ENCODE measurements around the gene RAB8A. TPM values are rescaled to one million over a fixed set of nuclear protein-coding genes. Genes with fewer than 3 reads are reported as not detected.

The RAB8A gene
- total and polyA plus RNA-seq, 2 experiments from 2014 or later, result 53.1 to 59.5 TPM

DNA sequence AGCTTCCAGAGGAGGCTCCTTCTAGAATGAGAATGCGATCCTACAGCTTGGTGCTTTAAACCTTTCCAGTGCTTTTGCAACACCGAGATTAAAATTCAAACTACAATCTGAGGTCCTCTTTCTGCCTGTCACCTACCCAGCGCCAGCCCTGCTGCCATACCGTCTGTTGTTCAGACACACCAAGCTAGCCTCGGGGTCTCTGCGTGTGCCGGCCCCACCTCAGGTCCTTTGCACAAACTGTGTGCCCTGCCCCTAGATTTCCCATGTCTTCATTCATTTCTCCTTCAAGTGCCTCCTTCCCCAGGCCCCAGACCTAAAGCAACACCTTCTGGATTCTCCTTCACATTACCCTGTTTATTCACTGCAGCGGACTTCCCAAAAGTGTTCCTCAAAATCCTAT, 42.9 kb downstream of the RAB8A start:
- Mint-ChIP-seq H3K4me3 (no peak overlapping the region), H3K9me3 (peaks cover 2% of the 10 kb centered on the region; the same call in 1 of the 3 replicates), H3K4me1 (no peaks in the 10 kb centered on the region), H3K27ac (no peak overlapping the region), H3K27me3 (ENCODE audit: insufficient read depth, low read depth, poor library complexity) (peaks cover 11% of the 10 kb centered on the region), H3K36me3 (ENCODE audit: low read depth) (no peaks in the 10 kb centered on the region; the same call in 2 of the 3 replicates)
- no peaks in the 10 kb centered on the region for H3K9me2 ChIP-seq (ENCODE audit: insufficient read depth)
- H3K79me2 ChIP-seq (replicated peaks; ENCODE audit: insufficient read depth), result no peaks in the 10 kb centered on the region
- H4K20me1 ChIP-seq (replicated peaks; ENCODE audit: insufficient read depth), result no peaks in the 10 kb centered on the region
- ATAC-seq (no peak), DNase-seq (ENCODE audit: low spot score) (no peak)
- no peaks in the 10 kb centered on the region for H3F3A ChIP-seq (replicated peaks; ENCODE audit: low read depth)
- no peak overlapping the region for H2AFZ ChIP-seq
- H3K27ac ChIP-seq (ENCODE audit: low read depth), result no peak overlapping the region
- no peaks in the 10 kb centered on the region for H3K4me1 ChIP-seq (ENCODE audit: insufficient read depth)
- no peak overlapping the region for H3K4me3 ChIP-seq
- no peaks in the 10 kb centered on the region for H3K36me3 ChIP-seq (ENCODE audit: insufficient read depth)
- no peaks in the 10 kb centered on the region for H3K27me3 ChIP-seq (ENCODE audit: insufficient read depth)
- no peak overlapping the region for H3K4me2 ChIP-seq
- TF ChIP-seq, protein P1, sequence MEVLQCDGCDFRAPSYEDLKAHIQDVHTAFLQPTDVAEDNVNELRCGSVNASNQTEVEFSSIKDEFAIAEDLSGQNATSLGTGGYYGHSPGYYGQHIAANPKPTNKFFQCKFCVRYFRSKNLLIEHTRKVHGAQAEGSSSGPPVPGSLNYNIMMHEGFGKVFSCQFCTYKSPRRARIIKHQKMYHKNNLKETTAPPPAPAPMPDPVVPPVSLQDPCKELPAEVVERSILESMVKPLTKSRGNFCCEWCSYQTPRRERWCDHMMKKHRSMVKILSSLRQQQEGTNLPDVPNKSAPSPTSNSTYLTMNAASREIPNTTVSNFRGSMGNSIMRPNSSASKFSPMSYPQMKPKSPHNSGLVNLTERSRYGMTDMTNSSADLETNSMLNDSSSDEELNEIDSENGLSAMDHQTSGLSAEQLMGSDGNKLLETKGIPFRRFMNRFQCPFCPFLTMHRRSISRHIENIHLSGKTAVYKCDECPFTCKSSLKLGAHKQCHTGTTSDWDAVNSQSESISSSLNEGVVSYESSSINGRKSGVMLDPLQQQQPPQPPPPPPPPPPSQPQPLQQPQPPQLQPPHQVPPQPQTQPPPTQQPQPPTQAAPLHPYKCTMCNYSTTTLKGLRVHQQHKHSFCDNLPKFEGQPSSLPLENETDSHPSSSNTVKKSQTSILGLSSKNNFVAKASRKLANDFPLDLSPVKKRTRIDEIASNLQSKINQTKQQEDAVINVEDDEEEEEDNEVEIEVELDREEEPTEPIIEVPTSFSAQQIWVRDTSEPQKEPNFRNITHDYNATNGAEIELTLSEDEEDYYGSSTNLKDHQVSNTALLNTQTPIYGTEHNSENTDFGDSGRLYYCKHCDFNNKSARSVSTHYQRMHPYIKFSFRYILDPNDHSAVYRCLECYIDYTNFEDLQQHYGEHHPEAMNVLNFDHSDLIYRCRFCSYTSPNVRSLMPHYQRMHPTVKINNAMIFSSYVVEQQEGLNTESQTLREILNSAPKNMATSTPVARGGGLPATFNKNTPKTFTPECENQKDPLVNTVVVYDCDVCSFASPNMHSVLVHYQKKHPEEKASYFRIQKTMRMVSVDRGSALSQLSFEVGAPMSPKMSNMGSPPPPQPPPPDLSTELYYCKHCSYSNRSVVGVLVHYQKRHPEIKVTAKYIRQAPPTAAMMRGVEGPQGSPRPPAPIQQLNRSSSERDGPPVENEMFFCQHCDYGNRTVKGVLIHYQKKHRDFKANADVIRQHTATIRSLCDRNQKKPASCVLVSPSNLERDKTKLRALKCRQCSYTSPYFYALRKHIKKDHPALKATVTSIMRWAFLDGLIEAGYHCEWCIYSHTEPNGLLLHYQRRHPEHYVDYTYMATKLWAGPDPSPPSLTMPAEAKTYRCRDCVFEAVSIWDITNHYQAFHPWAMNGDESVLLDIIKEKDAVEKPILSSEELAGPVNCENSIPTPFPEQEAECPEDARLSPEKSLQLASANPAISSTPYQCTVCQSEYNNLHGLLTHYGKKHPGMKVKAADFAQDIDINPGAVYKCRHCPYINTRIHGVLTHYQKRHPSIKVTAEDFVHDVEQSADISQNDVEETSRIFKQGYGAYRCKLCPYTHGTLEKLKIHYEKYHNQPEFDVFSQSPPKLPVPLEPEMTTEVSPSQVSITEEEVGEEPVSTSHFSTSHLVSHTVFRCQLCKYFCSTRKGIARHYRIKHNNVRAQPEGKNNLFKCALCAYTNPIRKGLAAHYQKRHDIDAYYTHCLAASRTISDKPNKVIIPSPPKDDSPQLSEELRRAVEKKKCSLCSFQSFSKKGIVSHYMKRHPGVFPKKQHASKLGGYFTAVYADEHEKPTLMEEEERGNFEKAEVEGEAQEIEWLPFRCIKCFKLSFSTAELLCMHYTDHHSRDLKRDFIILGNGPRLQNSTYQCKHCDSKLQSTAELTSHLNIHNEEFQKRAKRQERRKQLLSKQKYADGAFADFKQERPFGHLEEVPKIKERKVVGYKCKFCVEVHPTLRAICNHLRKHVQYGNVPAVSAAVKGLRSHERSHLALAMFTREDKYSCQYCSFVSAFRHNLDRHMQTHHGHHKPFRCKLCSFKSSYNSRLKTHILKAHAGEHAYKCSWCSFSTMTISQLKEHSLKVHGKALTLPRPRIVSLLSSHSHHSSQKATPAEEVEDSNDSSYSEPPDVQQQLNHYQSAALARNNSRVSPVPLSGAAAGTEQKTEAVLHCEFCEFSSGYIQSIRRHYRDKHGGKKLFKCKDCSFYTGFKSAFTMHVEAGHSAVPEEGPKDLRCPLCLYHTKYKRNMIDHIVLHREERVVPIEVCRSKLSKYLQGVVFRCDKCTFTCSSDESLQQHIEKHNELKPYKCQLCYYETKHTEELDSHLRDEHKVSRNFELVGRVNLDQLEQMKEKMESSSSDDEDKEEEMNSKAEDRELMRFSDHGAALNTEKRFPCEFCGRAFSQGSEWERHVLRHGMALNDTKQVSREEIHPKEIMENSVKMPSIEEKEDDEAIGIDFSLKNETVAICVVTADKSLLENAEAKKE (CRISPR knock-in tag; IDR thresholded peaks at IDR 0.05), result no peak
- no peak for TF ChIP-seq ZNF331 (CRISPR knock-in tag; IDR thresholded peaks at IDR 0.05; ENCODE audit: low read depth)
- TF ChIP-seq, protein P2, sequence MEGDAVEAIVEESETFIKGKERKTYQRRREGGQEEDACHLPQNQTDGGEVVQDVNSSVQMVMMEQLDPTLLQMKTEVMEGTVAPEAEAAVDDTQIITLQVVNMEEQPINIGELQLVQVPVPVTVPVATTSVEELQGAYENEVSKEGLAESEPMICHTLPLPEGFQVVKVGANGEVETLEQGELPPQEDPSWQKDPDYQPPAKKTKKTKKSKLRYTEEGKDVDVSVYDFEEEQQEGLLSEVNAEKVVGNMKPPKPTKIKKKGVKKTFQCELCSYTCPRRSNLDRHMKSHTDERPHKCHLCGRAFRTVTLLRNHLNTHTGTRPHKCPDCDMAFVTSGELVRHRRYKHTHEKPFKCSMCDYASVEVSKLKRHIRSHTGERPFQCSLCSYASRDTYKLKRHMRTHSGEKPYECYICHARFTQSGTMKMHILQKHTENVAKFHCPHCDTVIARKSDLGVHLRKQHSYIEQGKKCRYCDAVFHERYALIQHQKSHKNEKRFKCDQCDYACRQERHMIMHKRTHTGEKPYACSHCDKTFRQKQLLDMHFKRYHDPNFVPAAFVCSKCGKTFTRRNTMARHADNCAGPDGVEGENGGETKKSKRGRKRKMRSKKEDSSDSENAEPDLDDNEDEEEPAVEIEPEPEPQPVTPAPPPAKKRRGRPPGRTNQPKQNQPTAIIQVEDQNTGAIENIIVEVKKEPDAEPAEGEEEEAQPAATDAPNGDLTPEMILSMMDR (conservative IDR thresholded peaks at IDR 0.05; ENCODE audit: low read depth in 2 of 2), result no peak
- no peak for TF ChIP-seq EZH2 (IDR thresholded peaks at IDR 0.05; ENCODE audit: low read depth, unreplicated experiment)
- TF ChIP-seq CREB1 (CRISPR knock-in tag; IDR thresholded peaks at IDR 0.05; ENCODE audit: low read depth), result no peak
- TF ChIP-seq EZH2phosphoT487 (IDR thresholded peaks at IDR 0.05; ENCODE audit: unreplicated experiment), result no peak
- no peak for TF ChIP-seq JUNB (IDR thresholded peaks at IDR 0.05; ENCODE audit: unreplicated experiment)
- no peak for TF ChIP-seq NANOG (IDR thresholded peaks at IDR 0.05; ENCODE audit: borderline replicate concordance)
- no peak for TF ChIP-seq POLR2AphosphoS5 (IDR thresholded peaks at IDR 0.05; ENCODE audit: low read depth)
- no peak for TF ChIP-seq STAT1 (IDR thresholded peaks at IDR 0.05; ENCODE audit: unreplicated experiment)

Data from GM23338 (cell line).